Smooth muscle cell (in vitro differentiated cells): Measurements from ENCODE around the gene SUN5. TPM values are rescaled to one million over a fixed set of nuclear protein-coding genes. Genes with fewer than 3 reads are reported as not detected.

ENCODE experiments used
- DNase-seq: peaks from one replicate; lab custom pipeline; 2025; ENCODE audit not compliant: unreplicated experiment; lab: John Stamatoyannopoulos, UW
- H2AFZ ChIP-seq: fragments of 200-600 bp; sonication (generic); 2 replicates; pipeline ENCODE4 v1.6.0; 2016; ENCODE audit warnings: antibody characterized with exemption, low read depth, mild to moderate bottlenecking
- H3F3A ChIP-seq: fragments of 200-600 bp; sonication (generic); 2 replicates; pipeline ENCODE4 v1.6.0; 2017; ENCODE audit warnings: antibody characterized with exemption, low read depth
- H3K27ac ChIP-seq: fragments of 200-600 bp; sonication (generic); 2 replicates; pipeline ENCODE4 v1.5.1; 2016; ENCODE audit warnings: low read depth, mild to moderate bottlenecking
- H3K27me3 ChIP-seq: fragments of 200-600 bp; sonication (generic); 2 replicates; pipeline ENCODE4 v1.6.1; 2016; ENCODE audit warnings: low read depth, mild to moderate bottlenecking
- H3K36me3 ChIP-seq: fragments of 200-600 bp; sonication (generic); 2 replicates; pipeline ENCODE4 v1.5.1; 2016; ENCODE audit warnings: low read depth
- H3K4me1 ChIP-seq: fragments of 200-600 bp; sonication (generic); 2 replicates; pipeline ENCODE4 v1.5.1; 2016; ENCODE audit warnings: low read depth
- H3K4me2 ChIP-seq: fragments of 200-600 bp; sonication (generic); 2 replicates; pipeline ENCODE4 v1.6.0; 2016; ENCODE audit warnings: mild to moderate bottlenecking
- H3K4me3 ChIP-seq: fragments of 200-600 bp; sonication (generic); 2 replicates; pipeline ENCODE4 v1.5.1; 2016; ENCODE audit warnings: mild to moderate bottlenecking
- H3K79me2 ChIP-seq: fragments of 200-600 bp; sonication (generic); 2 replicates; pipeline ENCODE4 v1.6.0; 2016; ENCODE audit warnings: low read depth, mild to moderate bottlenecking
- H3K9ac ChIP-seq: fragments of 200-600 bp; sonication (generic); 2 replicates; pipeline ENCODE4 v1.6.0; 2016; ENCODE audit warnings: low read depth
- H3K9me3 ChIP-seq: fragments of 200-600 bp; sonication (generic); replicated peaks from 2 replicates; pipeline ENCODE4 v1.5.1; 2016; ENCODE audit warnings: low read depth
- H4K20me1 ChIP-seq: fragments of 200-600 bp; sonication (generic); 2 replicates; pipeline ENCODE4 v1.6.0; 2016; ENCODE audit warnings: low read depth
- CTCF ChIP-seq: fragments of 200-600 bp; sonication (generic); IDR thresholded peaks from 2 replicates; pipeline ENCODE4 v1.5.1; 2017; ENCODE audit warnings: borderline replicate concordance, mild to moderate bottlenecking, antibody characterized with exemption; ENCODE audit not compliant: insufficient read depth, poor library complexity, severe bottlenecking
- WGBS: methylation state at CpG from one replicate; pipeline ENCODE4 v1.1.7; 2016; ENCODE audit warnings: low lambda C conversion rate; 5-methylcytosine and 5-hydroxymethylcytosine counted together
- polyA plus RNA-seq: library from polyadenylated mRNA; unstranded; fragments of >200 nt; fragmentation: Nextera tagmentation; extraction: Ambion mirVana; gene quantifications from 2 replicates; pipeline ENCODE4 v1.2.1, GENCODE V29; 2016
- total RNA-seq: library from RNA; depleted of rRNA; stranded (reverse); fragments of >200 nt; gene quantifications from 2 replicates; pipeline ENCODE4 v1.2.3, GENCODE V29; 2014

Gene SUN5
- total and polyA plus RNA-seq, 2 experiments from 2014 or later, result not detected

DNA sequence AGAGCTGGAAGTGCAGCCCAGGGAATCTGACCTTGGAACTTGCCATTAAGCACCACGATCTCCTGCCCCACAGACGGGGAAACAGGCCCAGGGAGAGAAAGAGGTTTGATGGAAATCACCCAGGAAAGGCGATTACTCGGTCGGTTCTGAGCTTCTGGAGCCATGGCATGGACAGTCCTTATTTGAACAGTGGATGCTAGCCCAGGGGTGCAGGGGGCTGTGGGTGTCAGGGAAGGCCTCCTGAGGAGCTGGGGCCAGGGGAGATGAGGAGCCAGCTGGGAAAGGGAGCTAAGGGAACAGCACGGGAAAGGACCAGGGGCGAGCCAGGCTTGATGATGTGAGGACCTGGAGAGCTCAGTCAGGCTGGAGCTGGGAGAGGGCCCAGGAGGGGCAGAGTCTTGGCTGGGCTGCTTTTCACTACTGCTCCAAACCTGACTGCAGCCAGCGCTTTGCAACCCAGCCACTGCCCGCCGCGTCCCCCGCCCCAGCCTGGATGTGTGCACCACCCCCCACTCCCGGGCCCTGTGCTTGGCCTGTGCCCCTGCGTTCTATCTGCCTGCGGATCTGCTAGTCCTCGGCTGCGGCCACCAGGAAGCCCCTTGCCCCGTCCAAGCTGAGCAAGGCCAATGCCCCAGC is 17.8 kb downstream of the SUN5 start:
- no peak overlapping the region for H3K27ac ChIP-seq
- no peaks in the 10 kb centered on the region for H3K79me2 ChIP-seq
- H2AFZ ChIP-seq, result no peak overlapping the region
- H3K36me3 ChIP-seq, result no peaks in the 10 kb centered on the region
- no peaks in the 10 kb centered on the region for H3K9me3 ChIP-seq
- WGBS, result 88% methylated on average over 14 of the region's 18 CpGs
- H3K4me2 ChIP-seq, result no peak overlapping the region
- H3K9ac ChIP-seq, result no peak overlapping the region
- no peaks in the 10 kb centered on the region for H3K4me1 ChIP-seq
- no peak for TF ChIP-seq CTCF
- no peaks in the 10 kb centered on the region for H3K27me3 ChIP-seq
- H3K4me3 ChIP-seq, result no peak overlapping the region
- DNase-seq, result no peak
- H3F3A ChIP-seq, result no peaks in the 10 kb centered on the region
- no peaks in the 10 kb centered on the region for H4K20me1 ChIP-seq

- no peak overlapping the region for H2AFZ ChIP-seq
- TF ChIP-seq CTCF, result no peak
- H3K27me3 ChIP-seq, result no peaks in the 10 kb centered on the region
- no peak overlapping the region for H3K4me3 ChIP-seq
- DNase-seq, result no peak
- 90% methylated on average over 6 of the region's 6 CpGs for WGBS
- H4K20me1 ChIP-seq, result no peaks in the 10 kb centered on the region
- no peaks in the 10 kb centered on the region for H3F3A ChIP-seq
- no peak overlapping the region for H3K27ac ChIP-seq
- H3K9ac ChIP-seq, result no peak overlapping the region
- no peaks in the 10 kb centered on the region for H3K36me3 ChIP-seq
- no peak overlapping the region for H3K4me2 ChIP-seq
- no peaks in the 10 kb centered on the region for H3K79me2 ChIP-seq
- H3K9me3 ChIP-seq, result no peaks in the 10 kb centered on the region
- H3K4me1 ChIP-seq, result peaks cover 2% of the 10 kb centered on the region
Observed at GRCh38 chr20:32985596-32985995, 18.6 kb downstream of the SUN5 start.

DNA sequence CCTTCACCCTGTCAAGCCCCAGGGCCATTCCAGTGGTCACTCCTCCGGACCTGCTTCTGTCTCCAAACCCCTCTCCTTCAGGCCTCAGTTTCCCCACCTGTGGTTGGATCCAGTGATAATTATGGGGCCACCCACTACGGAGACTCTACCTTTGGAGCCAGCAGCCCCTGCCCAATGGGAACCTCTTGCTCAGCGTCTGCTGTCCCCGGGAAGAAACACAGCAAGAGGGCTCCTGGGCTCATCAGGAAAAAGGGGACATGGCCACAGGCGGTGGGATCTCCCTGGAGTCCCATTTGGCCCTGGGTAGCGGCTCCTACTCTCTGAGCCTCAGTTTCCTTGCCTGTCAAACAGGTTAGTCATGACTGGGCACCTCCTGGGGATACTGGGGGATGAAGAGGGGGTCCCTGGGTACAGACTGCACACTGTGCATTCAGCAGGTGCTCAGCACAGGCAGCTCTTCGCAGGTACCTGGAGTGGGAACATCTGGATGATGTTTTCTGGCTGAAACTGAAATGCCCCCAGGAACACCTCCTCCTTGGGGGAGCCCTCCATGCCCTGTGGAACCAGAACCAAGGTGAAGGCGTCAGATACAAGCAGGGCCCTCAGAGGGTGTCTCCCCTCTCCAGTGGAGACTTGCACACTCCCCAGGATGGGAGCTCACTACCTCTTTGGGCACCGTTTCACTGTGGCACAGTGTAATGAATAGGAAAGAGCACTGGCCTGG is 19.4 kb downstream of the SUN5 start:
- H3K4me3 ChIP-seq, result no peak overlapping the region
- no peak overlapping the region for H2AFZ ChIP-seq
- TF ChIP-seq CTCF, result no peak
- H3K9ac ChIP-seq, result no peak overlapping the region
- no peaks in the 10 kb centered on the region for H3K9me3 ChIP-seq
- H4K20me1 ChIP-seq, result no peaks in the 10 kb centered on the region
- no peaks in the 10 kb centered on the region for H3F3A ChIP-seq
- no peak overlapping the region for H3K27ac ChIP-seq
- 92% methylated on average over 9 of the region's 9 CpGs for WGBS
- H3K36me3 ChIP-seq, result no peaks in the 10 kb centered on the region
- no peaks in the 10 kb centered on the region for H3K27me3 ChIP-seq
- H3K4me1 ChIP-seq, result peaks cover 5% of the 10 kb centered on the region
- DNase-seq, result no peak
- no peaks in the 10 kb centered on the region for H3K79me2 ChIP-seq
- no peak overlapping the region for H3K4me2 ChIP-seq
